Chondrocyte (in vitro differentiated cells): ENCODE data around the gene CNTFR. TPM values are rescaled to one million over a fixed set of nuclear protein-coding genes. Genes with fewer than 3 reads are reported as not detected.
"Not testable (repeated sequence)": the region's sequence is repeated elsewhere in the genome, so short reads cannot be mapped to it uniquely, and the experiment has no call there.

ENCODE experiments used
- DNase-seq: peaks from one replicate; pipeline ENCODE4 v3.0.0; 2021; ENCODE audit warnings: mixed read lengths, low spot score
- H3K27ac Mint-ChIP-seq: one replicate; pipeline ENCODE4 v1.8.0; 2021; ENCODE audit warnings: mild to moderate bottlenecking, moderate library complexity, mixed read lengths; ENCODE audit not compliant: unreplicated experiment
- H3K27me3 Mint-ChIP-seq: 2 replicates; pipeline ENCODE4 v1.8.0; 2021; ENCODE audit warnings: low read depth, mixed read lengths
- H3K36me3 Mint-ChIP-seq: 2 replicates; pipeline ENCODE4 v1.8.0; 2021; ENCODE audit warnings: low read depth, mixed read lengths
- H3K4me1 Mint-ChIP-seq: 2 replicates; pipeline ENCODE4 v1.8.0; 2021; ENCODE audit warnings: low read depth, mild to moderate bottlenecking, mixed read lengths
- H3K4me3 Mint-ChIP-seq: one replicate; pipeline ENCODE4 v1.8.0; 2021; ENCODE audit warnings: mild to moderate bottlenecking, moderate library complexity, mixed read lengths; ENCODE audit not compliant: unreplicated experiment
- H3K9me3 Mint-ChIP-seq: 2 replicates; pipeline ENCODE4 v1.8.0; 2021; ENCODE audit warnings: low read depth, mixed read lengths
- CTCF ChIP-seq: fragments of 200-600 bp; sonication (generic); IDR thresholded peaks from 2 replicates; pipeline ENCODE4 v1.5.0; 2021; ENCODE audit warnings: antibody characterized with exemption, mild to moderate bottlenecking, moderate library complexity
- total RNA-seq: library from RNA; stranded (reverse); gene quantifications from 3 replicates; pipeline ENCODE4 v1.2.1, GENCODE V29; 2021

The CNTFR gene
- total RNA-seq, 1 donor from 2014 or later = 0.12 TPM

DNA sequence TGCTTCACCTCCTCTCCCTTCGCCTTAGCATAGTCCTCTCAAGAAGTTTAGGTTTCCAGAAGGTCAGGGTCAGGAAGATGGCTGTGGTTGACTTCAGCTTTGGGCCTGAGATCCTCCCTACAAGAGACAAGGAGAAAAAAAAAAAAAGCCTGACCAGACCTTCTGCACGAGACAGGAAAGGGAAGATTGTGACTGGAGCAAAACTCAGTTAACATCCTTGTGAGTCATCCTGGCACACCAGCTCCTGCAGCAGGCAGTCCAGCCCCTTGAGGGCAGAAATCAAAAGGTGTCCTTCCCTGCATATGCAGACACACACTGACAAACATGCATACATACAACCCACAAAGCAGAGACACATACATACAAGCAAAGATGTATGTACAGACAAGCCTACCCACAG is 48.7 kb downstream of the CNTFR start:
- Mint-ChIP-seq H3K27me3 (peaks cover 27% of the 10 kb centered on the region), H3K4me3 (no peak overlapping the region), H3K4me1 (peaks cover 3% of the 10 kb centered on the region), H3K27ac (no peak overlapping the region), H3K36me3 (no peaks in the 10 kb centered on the region), H3K9me3 (peaks cover 4% of the 10 kb centered on the region)
- TF ChIP-seq CTCF = no peak
- DNase-seq = no peak

DNA sequence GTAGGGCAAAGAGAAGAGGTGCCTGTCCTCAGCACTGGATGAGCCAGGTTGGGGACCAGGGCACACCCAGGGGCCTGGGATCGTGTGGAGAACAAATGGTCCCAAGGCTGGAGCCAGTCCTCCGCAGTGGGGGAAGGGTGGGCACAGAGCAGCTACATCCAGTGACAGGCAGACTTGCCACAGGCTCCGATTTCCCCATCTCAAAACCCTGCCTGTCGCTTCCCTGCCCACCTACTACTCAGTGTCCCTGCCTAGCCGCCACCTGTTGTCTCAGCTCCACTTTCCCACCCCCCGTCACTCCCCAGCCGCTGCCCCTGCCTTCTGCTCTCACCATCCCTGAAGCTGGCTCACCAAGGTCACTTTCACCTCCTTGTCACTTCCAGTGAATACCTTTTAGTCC is 52.8 kb downstream of the CNTFR start:
- Mint-ChIP-seq H3K36me3 (no peaks in the 10 kb centered on the region), H3K4me3 (no peak overlapping the region), H3K27me3 (peaks cover 31% of the 10 kb centered on the region), H3K27ac (no peak overlapping the region), H3K4me1 (peaks cover 3% of the 10 kb centered on the region), H3K9me3 (no peaks in the 10 kb centered on the region)
- no peak for DNase-seq
- no peak for TF ChIP-seq CTCF

DNA sequence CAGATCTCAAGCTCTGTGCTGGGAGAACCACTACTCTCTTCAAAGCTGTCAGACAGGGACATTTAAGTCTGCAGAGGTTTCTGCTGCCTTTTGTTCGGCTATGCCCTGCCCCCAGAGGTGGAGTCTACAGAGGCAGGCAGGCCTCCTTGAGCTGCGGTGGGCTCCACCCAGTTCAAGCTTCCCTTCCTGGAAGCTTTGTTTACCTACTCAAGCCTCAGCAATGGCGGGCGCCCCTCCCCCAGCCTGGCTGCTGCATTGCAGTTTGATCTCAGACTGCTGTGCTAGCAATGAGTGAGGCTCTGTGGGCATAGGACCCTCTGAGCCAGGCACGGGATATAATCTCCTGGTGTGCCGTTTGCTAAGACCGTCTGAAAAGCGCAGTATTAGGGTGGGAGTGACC is 57.5 kb downstream of the CNTFR start:
- peaks cover 58% of the 10 kb centered on the region for H3K27me3 Mint-ChIP-seq
- not testable (repeated sequence) for H3K4me1 Mint-ChIP-seq, H3K36me3 Mint-ChIP-seq, H3K27ac Mint-ChIP-seq, H3K4me3 Mint-ChIP-seq, H3K9me3 Mint-ChIP-seq
- peak; percentile 32 for DNase-seq

DNA sequence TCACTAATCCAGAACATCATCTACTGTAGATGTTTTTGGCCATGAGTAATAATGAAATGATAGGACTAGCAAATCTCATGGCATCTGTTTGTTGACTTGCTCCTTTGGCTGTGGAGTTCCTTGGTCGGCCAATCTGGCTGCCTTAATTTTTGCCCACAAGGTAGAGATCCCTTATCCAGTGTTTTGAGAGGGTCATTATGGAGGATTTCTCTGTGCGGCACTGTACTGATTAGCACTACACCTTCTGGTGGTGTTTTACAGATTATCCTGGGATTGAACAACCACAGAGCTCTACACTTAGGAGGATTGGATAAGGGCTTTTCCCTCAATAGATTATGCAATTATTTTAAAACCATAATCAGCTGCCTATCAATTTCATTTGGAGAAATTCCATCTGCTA is 63.5 kb downstream of the CNTFR start:
- Mint-ChIP-seq H3K9me3 (peaks cover 2% of the 10 kb centered on the region), H3K27me3 (peaks cover 52% of the 10 kb centered on the region), H3K36me3 (peaks cover 2% of the 10 kb centered on the region), H3K27ac (no peak overlapping the region), H3K4me3 (no peak overlapping the region), H3K4me1 (peaks cover 4% of the 10 kb centered on the region)
- DNase-seq = no peak
- TF ChIP-seq CTCF = no peak

DNA sequence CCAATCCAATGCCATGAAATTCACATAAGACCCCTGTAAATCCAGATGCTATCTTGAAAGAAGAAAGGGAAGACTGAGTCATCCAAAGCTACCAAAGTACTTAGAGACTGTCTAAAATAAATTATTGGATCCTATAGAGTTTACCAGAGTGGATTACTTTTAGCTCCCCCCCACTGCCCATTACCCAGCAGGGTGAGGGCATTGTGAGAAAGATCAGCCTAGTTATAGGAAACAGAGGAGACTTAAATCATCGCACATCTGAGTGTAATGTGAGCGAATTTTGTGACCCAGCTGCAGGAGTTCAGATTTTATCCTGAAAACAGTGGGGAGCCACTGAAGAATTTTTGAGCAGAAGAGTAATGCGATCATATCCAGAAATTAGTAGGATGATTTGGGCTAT is 65.2 kb downstream of the CNTFR start:
- TF ChIP-seq CTCF = no peak
- H3K4me3 Mint-ChIP-seq = no peak overlapping the region
- H3K9me3 Mint-ChIP-seq = no peaks in the 10 kb centered on the region
- no peak overlapping the region for H3K27ac Mint-ChIP-seq
- H3K4me1 Mint-ChIP-seq = peaks cover 4% of the 10 kb centered on the region
- DNase-seq = no peak
- peaks cover 41% of the 10 kb centered on the region for H3K27me3 Mint-ChIP-seq
- H3K36me3 Mint-ChIP-seq = no peaks in the 10 kb centered on the region

DNA sequence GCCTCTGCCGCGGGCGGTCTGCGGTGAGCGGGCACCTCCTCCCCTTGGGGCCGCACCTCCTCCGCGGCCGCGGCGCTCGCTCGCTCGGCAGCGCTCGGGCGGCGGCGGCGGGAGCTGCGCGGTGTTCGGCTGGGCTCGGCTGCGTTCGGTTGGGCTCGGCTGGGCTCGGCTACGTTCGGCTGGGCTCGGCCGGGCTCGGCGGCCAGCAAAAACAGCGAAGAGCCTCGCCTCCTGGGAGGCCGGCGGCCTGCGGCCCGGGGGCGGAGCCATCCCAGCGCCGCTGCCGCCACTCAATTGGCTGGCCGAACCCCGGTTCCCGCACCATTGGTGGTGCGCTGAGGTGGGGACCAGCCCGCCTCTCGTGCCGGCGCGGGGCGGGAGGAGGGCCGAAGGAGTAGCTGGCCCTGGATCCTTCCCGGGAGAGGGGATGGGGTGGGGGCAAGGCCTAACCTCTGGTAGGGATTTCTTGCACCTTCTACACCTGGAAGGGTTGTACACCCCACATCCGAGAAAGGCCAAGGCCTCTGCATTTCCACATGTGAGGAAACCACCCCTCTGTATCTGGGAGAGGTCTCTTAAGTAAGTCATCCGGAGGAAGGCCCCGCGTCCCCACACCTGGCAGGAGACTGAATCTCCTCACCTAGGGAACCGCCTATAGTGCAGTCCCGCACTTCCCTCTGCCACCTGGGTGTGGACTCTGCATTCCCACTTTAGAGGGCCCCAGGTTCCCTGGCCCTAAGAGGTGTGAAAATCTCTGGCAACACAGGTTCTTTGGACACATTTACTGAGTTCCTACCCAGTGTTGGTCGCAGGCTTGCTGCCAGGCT is 66.3 kb downstream of the CNTFR start, which contains the start of gene ENHO:
ENHO (minus strand) TSS at position 20 of the 827 bp plus-strand sequence. CDS start 1,295 bp downstream, outside the sequence.
- Mint-ChIP-seq H3K9me3 (no peaks in the 10 kb centered on the region), H3K4me3 (peak within 1 kb of the TSS; percentile 76), H3K4me1 (peaks cover 4% of the 10 kb centered on the region), H3K36me3 (no peaks in the 10 kb centered on the region), H3K27ac (no peak within 1 kb of the TSS), H3K27me3 (peaks cover 38% of the 10 kb centered on the region)
- DNase-seq = no peak
- no peak for TF ChIP-seq CTCF
